HG03558 (cell line): ENCODE data around the gene SARDH.

ENCODE experiments used
- ATAC-seq: cut with Tn5 transposase; IDR thresholded peaks from one replicate; pipeline ENCODE4 v1.9.1; 2021; ENCODE audit warnings: moderate number of reproducible peaks; ENCODE audit not compliant: unreplicated experiment; ENCODE audit errors: extremely low read depth

SARDH gene

DNA sequence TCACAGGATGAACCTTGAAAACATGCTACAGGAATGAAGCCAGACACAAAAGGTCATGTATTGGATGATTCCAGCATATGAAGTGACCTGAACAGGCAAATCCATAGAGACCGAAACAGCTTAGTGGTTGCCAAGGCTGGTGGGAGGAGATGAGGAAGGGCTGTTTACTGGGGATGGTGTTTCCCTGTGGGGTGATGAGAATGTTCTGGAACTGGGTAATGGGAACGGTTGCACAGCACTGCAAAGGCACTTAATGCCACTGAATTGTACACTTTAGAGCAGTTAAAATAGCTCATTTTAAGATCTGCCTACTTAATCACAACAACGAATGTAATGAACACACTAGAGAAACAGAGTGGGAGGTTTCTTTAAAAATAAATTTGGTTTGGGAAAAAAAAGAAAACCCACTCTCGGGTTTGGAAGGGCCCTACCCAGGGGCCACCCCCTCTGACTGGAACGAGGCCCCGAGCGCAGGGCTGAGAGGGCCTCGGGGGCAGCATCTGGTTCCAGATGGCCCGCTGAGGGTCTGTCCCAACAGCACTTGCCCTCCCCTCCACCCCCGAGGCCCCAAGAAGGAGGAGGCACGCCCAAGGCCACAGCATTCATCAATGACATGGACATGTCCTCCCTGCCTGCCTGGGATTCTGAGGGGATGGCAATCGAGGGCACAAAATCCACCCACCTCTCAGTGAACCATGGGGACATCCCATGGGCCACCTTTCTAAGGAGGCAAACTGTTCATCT, 31.7 kb downstream of the SARDH start:
- ATAC-seq, result no peak

DNA sequence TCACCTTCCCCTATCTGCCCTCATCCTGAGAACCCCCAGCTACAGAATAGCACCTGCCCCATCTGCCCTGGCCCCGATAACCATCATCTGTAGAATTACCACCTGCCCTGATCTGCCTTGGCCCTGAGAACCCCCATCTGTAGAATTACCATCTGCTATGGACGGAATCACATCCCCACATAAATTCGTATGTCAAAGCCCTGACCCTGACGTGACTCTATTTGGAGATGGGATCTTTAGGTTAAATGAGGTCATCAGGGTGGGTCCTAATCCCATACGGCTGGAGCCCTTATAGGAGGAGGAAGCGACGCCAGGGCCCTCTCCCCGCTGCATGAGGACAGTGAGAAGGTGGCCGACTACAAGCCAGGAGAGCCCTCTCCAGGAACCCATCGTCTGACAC, 32.6 kb downstream of the SARDH start:
- no peak for ATAC-seq

DNA sequence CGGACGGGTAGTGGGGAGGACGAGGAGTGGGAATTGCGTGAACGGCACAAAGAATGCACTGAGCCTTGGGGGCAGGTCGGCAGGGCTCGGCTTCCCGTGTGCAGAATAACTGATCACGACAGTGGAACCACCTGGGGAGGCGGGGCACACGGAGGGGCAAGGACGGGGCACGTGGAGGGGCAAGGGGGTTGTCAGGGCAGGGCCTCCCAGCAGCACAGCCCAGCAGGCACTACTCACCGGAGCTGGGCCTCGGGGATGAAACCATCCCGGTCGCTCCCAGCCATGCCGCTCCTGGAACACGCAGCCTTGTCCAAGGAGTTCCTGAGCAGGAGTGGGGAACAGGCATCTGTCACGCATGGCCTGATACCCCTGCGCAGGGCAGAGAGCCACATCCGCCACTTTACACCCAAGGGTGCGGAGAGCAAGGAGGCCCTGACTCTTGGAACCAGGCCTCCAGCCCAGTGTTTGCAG, 33.4 kb downstream of the SARDH start:
- ATAC-seq, result no peak

- ATAC-seq, result no peak
Observed at GRCh38 chr9:133703591-133704399, 34.4 kb downstream of the SARDH start.

DNA sequence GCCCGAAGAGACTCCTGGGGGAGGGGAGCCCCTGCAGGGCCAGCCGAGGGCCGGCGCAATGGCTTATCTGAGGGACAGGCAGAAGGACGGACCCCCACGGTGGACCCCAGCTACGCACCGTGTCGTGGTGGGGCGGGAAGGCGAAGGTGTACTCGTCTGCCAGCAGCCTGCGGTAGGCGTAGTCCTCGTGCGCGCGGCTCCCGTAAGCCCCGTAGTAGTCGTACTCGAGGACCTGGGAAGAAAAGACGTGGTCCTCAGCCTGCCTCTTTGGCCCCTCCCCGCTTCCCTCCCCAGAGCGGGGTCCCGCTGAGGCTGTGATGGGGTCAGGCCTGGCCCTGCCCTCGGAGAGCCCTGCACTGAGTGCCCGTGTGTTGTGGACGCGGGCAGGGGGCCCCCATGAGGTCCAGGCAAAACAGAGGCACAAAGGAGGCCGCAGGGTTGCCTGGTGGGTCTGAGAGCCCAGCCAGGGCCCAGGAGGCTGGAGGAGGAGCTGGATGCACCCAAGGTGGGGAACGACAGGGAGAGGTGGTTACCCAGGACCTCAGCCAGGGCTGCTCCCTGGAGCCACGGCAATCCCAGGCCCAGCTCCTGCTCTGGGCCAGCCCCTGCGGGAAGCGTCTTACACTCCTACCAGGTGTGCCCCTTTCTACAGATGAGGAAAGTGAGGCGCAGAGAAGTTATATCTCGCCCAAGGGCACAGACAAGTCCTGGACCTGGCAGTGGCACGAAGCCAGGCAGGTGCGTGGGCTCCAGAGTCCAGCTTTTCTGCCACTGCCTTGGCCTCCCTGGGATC, 35.2 kb downstream of the SARDH start:
- no peak for ATAC-seq

- no peak for ATAC-seq
Observed at GRCh38 chr9:133701981-133702797, 36.0 kb downstream of the SARDH start.

DNA sequence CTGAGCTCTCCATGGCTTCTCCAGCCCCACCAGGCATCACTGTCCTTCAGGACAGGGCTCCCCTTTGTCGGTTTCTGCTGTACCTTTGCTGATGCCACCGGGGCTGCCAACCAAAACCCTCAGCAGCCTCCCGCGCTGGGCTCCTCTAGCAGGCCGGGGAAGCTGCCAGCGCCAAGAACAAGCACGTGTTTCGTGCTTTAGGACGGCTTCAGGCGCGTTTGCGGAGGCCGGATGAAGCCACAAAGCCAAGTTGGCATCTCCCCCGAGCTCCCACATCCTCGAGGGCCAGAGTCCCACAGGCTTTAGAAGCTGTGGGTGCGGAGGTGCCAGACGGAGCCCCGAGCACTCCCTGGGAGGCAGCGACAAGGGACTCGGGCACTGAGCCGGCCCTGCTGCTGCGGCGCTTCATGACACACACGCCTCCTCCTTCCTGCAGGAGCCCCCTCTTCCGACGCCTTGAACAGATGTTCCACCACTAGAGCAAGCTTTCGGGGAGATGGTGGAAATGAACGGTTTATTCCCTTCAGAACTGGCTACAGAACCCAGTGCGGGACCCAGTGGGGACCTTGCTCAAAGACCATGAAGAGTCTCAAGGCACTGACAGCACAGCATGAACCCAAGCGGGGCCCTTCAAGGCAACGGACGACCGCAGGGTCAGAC, 36.7 kb downstream of the SARDH start:
- ATAC-seq, result no peak

DNA sequence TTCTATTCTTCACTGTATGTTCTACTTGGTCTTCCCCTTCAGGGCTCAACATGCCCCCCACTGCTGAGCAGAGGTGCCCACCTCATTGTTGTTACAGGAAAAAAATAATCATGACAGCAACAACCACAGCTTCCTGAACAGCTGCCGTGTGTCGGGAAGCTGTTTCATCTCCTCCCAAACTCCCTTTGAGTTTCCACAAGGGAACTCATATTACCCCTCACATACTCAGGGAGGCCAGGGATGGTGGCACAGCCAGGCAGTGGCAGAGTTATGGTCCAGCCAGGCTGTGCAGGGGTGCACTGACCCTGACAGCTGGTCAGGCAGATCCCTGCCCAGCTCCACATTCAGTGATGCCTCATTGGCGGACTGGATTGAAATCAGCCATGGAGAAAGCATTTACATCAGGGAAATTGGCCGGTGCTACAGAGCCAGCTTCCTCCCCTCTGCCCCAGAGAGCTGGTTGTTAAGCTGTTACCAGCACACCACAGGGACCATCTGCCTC, 37.3 kb downstream of the SARDH start:
- ATAC-seq, result no peak

DNA sequence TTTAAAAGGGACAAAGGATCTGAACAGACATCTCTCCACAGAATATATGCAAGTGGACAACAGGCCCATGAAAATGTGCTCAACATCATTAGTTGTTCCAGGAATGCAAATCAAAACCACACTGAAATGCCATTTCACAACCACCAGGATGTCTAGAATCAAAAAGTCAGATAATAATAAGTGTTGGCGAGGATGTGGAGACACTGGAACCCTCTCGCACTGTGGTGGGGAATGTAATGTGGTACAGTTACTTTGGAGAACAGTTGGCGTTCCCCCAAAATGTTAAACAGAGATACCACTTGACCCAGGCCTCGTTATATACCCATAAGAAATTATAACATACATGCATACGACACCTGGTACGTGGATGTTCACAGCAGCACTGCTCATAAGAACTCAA, 38.6 kb downstream of the SARDH start:
- no peak for ATAC-seq

- no peak for ATAC-seq
Observed at GRCh38 chr9:133696071-133696472, 42.1 kb downstream of the SARDH start.

DNA sequence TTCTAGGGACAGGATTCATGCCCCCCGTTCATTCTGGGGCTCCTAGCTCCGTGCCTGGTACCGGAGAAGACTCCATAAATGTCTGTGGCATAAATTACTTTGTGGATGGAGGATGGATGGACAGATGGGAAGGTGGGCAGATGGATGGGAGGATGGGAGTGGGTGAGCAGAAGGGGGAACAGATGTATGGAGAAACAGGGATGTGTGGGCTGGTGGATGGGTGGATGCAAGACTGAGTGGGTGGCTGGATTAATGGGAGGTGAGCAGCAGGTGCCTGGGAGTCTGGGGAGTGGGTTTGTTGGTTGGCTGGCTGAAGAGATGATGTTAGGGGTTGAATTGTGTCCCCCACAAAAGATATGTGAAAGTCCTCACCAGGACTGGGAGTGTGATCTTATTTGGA, 43.5 kb downstream of the SARDH start:
- ATAC-seq, result no peak

DNA sequence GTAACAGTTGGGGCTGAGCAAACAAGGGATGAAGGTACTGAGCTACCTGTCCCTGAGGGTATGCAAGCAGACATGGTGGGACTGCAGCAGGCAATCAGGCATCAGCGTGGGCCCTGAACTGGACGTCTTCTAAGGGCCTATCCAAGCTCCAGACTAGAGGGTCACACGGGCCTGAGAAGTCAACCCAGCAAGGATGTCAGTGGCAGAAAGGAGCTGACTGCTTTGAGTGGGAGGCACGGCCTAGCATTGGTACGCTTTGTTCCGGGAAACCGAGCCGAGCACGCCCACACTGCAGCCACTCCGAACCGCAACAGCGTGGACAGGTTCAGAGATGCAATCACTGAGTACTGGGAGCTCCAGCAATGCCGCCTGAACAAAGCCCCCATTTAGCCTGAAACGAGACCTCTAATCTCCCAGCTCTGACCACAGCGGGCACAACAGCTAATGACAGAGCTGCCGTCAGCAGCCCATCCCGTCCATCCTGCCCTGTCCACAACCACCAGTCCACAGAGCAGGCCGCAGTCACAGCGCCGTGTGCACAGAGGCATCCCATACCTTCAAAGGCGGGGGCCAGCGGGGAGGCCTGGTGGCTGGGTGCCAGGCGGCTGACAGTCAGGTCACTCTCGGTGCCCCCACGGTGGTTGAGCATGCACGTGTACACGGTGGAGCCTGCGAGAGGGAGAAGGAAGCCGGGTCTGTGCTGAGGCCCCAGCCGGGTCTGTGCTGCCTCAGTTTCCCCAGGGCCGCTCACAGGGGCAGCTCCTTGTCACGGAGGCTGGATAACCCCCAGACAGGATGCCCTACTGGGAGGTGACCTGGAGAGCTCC, 44.2 kb downstream of the SARDH start:
- ATAC-seq, result no peak

GRCh38 chr9:133693116-133693515, 45.0 kb downstream of the SARDH start:
- no peak for ATAC-seq

DNA sequence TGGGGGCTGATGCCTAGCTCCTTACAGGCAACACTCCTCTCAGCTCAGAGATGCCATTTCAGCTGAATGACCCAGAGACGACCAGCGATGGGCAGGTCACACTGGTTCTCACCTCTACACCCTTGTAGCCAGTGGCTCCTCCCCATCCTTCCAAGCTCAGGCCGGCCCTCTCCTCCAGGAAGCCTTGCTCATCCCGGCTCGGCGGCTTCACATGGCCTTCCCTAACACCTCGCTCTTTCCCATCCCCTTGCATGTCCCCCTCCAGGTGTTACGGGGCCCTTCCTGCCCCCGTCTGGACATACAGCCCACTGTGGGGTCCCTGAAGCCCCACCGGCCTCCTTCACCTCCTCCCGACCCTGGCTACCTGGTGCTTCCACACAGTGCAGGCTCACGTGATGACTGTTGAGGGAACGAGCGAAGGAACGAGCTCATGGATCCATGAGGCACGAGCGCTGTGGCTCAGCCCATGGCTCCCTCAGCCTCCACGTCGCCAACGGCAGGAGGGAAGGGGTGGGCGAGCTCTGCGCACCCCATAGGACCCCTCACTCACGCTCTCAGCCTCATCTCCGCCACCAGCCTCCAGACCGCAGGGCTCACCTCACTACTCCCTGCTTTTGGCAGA, 45.7 kb downstream of the SARDH start:
- ATAC-seq, result no peak

GRCh38 chr9:133691626-133692363, 46.4 kb downstream of the SARDH start:
- ATAC-seq, result no peak

- no peak for ATAC-seq
Observed at GRCh38 chr9:133691191-133691590, 47.0 kb downstream of the SARDH start.

DNA sequence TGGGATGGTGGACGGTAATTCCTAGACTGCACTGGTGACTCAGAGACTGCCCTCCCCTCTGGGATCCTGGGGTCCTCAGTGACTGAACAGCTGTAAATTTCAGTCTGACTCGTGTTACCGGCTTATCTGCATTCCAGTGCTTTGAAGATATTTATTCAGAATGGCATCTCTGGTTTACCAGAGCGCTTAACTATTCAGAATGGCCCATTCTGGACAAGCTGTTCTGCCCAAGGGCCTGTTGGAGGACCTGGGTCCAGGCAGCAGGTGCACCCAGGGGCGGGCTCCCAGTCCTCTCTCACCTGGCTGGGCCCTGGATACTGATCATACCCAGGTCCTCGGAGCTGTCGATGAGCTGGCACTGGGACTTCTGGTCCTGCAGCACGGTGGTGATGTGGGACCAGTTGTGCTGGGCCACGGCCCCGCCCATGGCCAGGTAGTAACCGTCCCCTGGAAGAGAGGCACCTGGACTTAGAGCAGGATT, 48.0 kb downstream of the SARDH start:
- ATAC-seq, result no peak
